ENCODE results near the gene STXBP5. TPM values are rescaled to one million over a fixed set of nuclear protein-coding genes. Genes with fewer than 3 reads are reported as not detected.

STXBP5 gene
- total RNA-seq, 2 experiments from 2014 or later: 20.2 to 21.5 TPM

GRCh38 chr6:147266821-147267220 is 62.6 kb downstream of the STXBP5 start:
- peaks cover 18% of the 10 kb centered on the region for H3K4me1 Mint-ChIP-seq (ENCODE audit: low read depth)
- intact Hi-C loops (cut with micrococcal nuclease): no loop called here
- H3K4me3 Mint-ChIP-seq: no peak overlapping the region
- no peak overlapping the region for H3K27ac Mint-ChIP-seq
- CTCF ChIA-PET: no interaction called here
- H3K9me3 Mint-ChIP-seq: no peaks in the 10 kb centered on the region
- POLR2A ChIA-PET: interaction anchor here (0.8 kb wide), 1 partner anchor 55 kb away, joined by 3 read pairs; no protein-coding TSS in a partner anchor
- no peak for DNase-seq
- H3K36me3 Mint-ChIP-seq: peaks cover 42% of the 10 kb centered on the region
- H3K27me3 Mint-ChIP-seq: no peaks in the 10 kb centered on the region

- POLR2A ChIA-PET: interaction anchor here (0.8 to 2.1 kb wide), 3 partner anchors 11 to 56 kb away, joined by 3 to 6 read pairs (median 5); no protein-coding TSS in a partner anchor
- intact Hi-C loops (cut with micrococcal nuclease): loop anchor here (1.0 kb wide), 7 partner anchors 12 to 417 kb away; no protein-coding TSS in a partner anchor
- peaks cover 47% of the 10 kb centered on the region for H3K36me3 Mint-ChIP-seq
- no peaks in the 10 kb centered on the region for H3K9me3 Mint-ChIP-seq
- no peak for DNase-seq
- CTCF ChIA-PET: interaction anchor here (1.1 kb wide), 1 partner anchor 64 kb away, joined by 5 read pairs; the partner anchor contains the start of gene STXBP5
- peak overlapping the region; percentile 70 for H3K27ac Mint-ChIP-seq
- no peak overlapping the region for H3K4me3 Mint-ChIP-seq
- H3K27me3 Mint-ChIP-seq: no peaks in the 10 kb centered on the region
- peaks cover 18% of the 10 kb centered on the region for H3K4me1 Mint-ChIP-seq (ENCODE audit: low read depth)
Measured at GRCh38 chr6:147267658-147268057, 63.4 kb downstream of the STXBP5 start.

GRCh38 chr6:147268254-147268653 is 64.0 kb downstream of the STXBP5 start:
- H3K27me3 Mint-ChIP-seq: no peaks in the 10 kb centered on the region
- H3K27ac Mint-ChIP-seq: peak overlapping the region; percentile 70
- no peak overlapping the region for H3K4me3 Mint-ChIP-seq
- CTCF ChIA-PET: interaction anchor here (0.8 to 1.1 kb wide), 2 partner anchors 64 to 68 kb away, joined by 3 to 5 read pairs; partner anchors contain the start of gene STXBP5
- no peak for DNase-seq
- peaks cover 50% of the 10 kb centered on the region for H3K36me3 Mint-ChIP-seq
- intact Hi-C loops (cut with micrococcal nuclease): loop anchor here (1.0 kb wide), 7 partner anchors 11 to 418 kb away; no protein-coding TSS in a partner anchor
- POLR2A ChIA-PET: interaction anchor here (0.9 to 2.1 kb wide), 3 partner anchors 11 to 65 kb away, joined by 3 to 6 read pairs (median 5); no protein-coding TSS in a partner anchor
- peaks cover 18% of the 10 kb centered on the region for H3K4me1 Mint-ChIP-seq (ENCODE audit: low read depth)
- H3K9me3 Mint-ChIP-seq: no peaks in the 10 kb centered on the region

- CTCF ChIA-PET: no interaction called here
- H3K27ac Mint-ChIP-seq: no peak overlapping the region
- H3K9me3 Mint-ChIP-seq: peaks cover 4% of the 10 kb centered on the region
- peaks cover 47% of the 10 kb centered on the region for H3K36me3 Mint-ChIP-seq
- H3K4me1 Mint-ChIP-seq (ENCODE audit: low read depth): peaks cover 6% of the 10 kb centered on the region
- intact Hi-C loops (cut with micrococcal nuclease): no loop called here
- H3K4me3 Mint-ChIP-seq: no peak overlapping the region
- no peaks in the 10 kb centered on the region for H3K27me3 Mint-ChIP-seq
- no peak for DNase-seq
- POLR2A ChIA-PET: no interaction called here
Measured at GRCh38 chr6:147274012-147274411, 69.8 kb downstream of the STXBP5 start.

GRCh38 chr6:147274776-147275175 is 70.6 kb downstream of the STXBP5 start:
- intact Hi-C loops (cut with micrococcal nuclease): no loop called here
- Mint-ChIP-seq H3K4me3 (no peak overlapping the region), H3K27ac (no peak overlapping the region), H3K4me1 (ENCODE audit: low read depth) (peaks cover 14% of the 10 kb centered on the region), H3K27me3 (no peaks in the 10 kb centered on the region), H3K36me3 (peaks cover 43% of the 10 kb centered on the region), H3K9me3 (peaks cover 4% of the 10 kb centered on the region)
- POLR2A ChIA-PET: no interaction called here
- DNase-seq: no peak
- CTCF ChIA-PET: no interaction called here

- DNase-seq: no peak
- CTCF ChIA-PET: interaction anchor here (1.5 kb wide), 1 partner anchor 10 kb away, joined by 3 read pairs; no protein-coding TSS in a partner anchor
- Mint-ChIP-seq H3K4me1 (ENCODE audit: low read depth) (peaks cover 39% of the 10 kb centered on the region), H3K27me3 (no peaks in the 10 kb centered on the region), H3K4me3 (no peak overlapping the region), H3K27ac (peak overlapping the region; percentile 21), H3K9me3 (peaks cover 4% of the 10 kb centered on the region), H3K36me3 (peaks cover 28% of the 10 kb centered on the region)
- intact Hi-C loops (cut with micrococcal nuclease): loop anchor here (1.0 kb wide), 2 partner anchors 11 to 112 kb away; no protein-coding TSS in a partner anchor
- POLR2A ChIA-PET: interaction anchor here (1.7 kb wide), 1 partner anchor 11 kb away, joined by 6 read pairs; no protein-coding TSS in a partner anchor
Measured at GRCh38 chr6:147278891-147279290, 74.7 kb downstream of the STXBP5 start.

- Mint-ChIP-seq H3K27ac (peak overlapping the region; percentile 83), H3K9me3 (peaks cover 4% of the 10 kb centered on the region), H3K4me3 (no peak overlapping the region), H3K27me3 (no peaks in the 10 kb centered on the region), H3K36me3 (peaks cover 25% of the 10 kb centered on the region), H3K4me1 (ENCODE audit: low read depth) (peaks cover 41% of the 10 kb centered on the region)
- CTCF ChIA-PET: interaction anchor here (1.5 kb wide), 1 partner anchor 10 kb away, joined by 3 read pairs; no protein-coding TSS in a partner anchor
- POLR2A ChIA-PET: interaction anchor here (1.7 kb wide), 1 partner anchor 11 kb away, joined by 6 read pairs; no protein-coding TSS in a partner anchor
- intact Hi-C loops (cut with micrococcal nuclease): loop anchor here (1.0 kb wide), 2 partner anchors 11 to 112 kb away; no protein-coding TSS in a partner anchor
- no peak for DNase-seq
Measured at GRCh38 chr6:147279427-147279826, 75.2 kb downstream of the STXBP5 start.

- peaks cover 22% of the 10 kb centered on the region for H3K36me3 Mint-ChIP-seq
- CTCF ChIA-PET: interaction anchor here (1.4 kb wide), 1 partner anchor 431 kb away, joined by 3 read pairs; no protein-coding TSS in a partner anchor
- H3K9me3 Mint-ChIP-seq: peaks cover 4% of the 10 kb centered on the region
- H3K27ac Mint-ChIP-seq: peak overlapping the region; percentile 91
- no peak for DNase-seq
- no peak overlapping the region for H3K4me3 Mint-ChIP-seq
- no peaks in the 10 kb centered on the region for H3K27me3 Mint-ChIP-seq
- POLR2A ChIA-PET: interaction anchor here (0.7 to 2.0 kb wide), 3 partner anchors 14 to 432 kb away, joined by 4 to 6 read pairs (median 5); no protein-coding TSS in a partner anchor
- peaks cover 50% of the 10 kb centered on the region for H3K4me1 Mint-ChIP-seq (ENCODE audit: low read depth)
- intact Hi-C loops (cut with micrococcal nuclease): loop anchor here (1.0 to 2.0 kb wide), 6 partner anchors 17 to 430 kb away; no protein-coding TSS in a partner anchor
Measured at GRCh38 chr6:147281895-147282565, 77.8 kb downstream of the STXBP5 start.

GRCh38 chr6:147282566-147282959 is 78.3 kb downstream of the STXBP5 start:
- Mint-ChIP-seq H3K36me3 (peaks cover 20% of the 10 kb centered on the region), H3K4me3 (no peak overlapping the region), H3K27me3 (no peaks in the 10 kb centered on the region), H3K9me3 (peaks cover 4% of the 10 kb centered on the region), H3K27ac (peak overlapping the region; percentile 91), H3K4me1 (ENCODE audit: low read depth) (peaks cover 50% of the 10 kb centered on the region)
- DNase-seq: peak; percentile 24
- intact Hi-C loops (cut with micrococcal nuclease): loop anchor here (1.0 to 2.0 kb wide), 6 partner anchors 16 to 430 kb away; no protein-coding TSS in a partner anchor
- ChIA-PET CTCF (interaction anchor here (1.1 to 1.4 kb wide), 2 partner anchors 13 to 432 kb away, joined by 3 read pairs; no protein-coding TSS in a partner anchor), POLR2A (interaction anchor here (0.7 to 2.0 kb wide), 3 partner anchors 14 to 433 kb away, joined by 4 to 6 read pairs (median 5); no protein-coding TSS in a partner anchor)

GRCh38 chr6:147283460-147283859 is 79.2 kb downstream of the STXBP5 start:
- intact Hi-C loops (cut with micrococcal nuclease): loop anchor here (2.0 kb wide), 1 partner anchor 15 kb away; no protein-coding TSS in a partner anchor
- Mint-ChIP-seq H3K9me3 (peaks cover 4% of the 10 kb centered on the region), H3K36me3 (peaks cover 21% of the 10 kb centered on the region), H3K4me1 (ENCODE audit: low read depth) (peaks cover 53% of the 10 kb centered on the region), H3K27me3 (no peaks in the 10 kb centered on the region), H3K4me3 (no peak overlapping the region), H3K27ac (peak overlapping the region; percentile 61)
- POLR2A ChIA-PET: interaction anchor here (2.0 kb wide), 1 partner anchor 81 kb away, joined by 6 read pairs; no protein-coding TSS in a partner anchor
- CTCF ChIA-PET: interaction anchor here (1.1 to 1.4 kb wide), 2 partner anchors 13 to 433 kb away, joined by 3 read pairs; no protein-coding TSS in a partner anchor
- DNase-seq: peak; percentile 17

- POLR2A ChIA-PET: no interaction called here
- no peak overlapping the region for H3K27ac Mint-ChIP-seq
- no peak overlapping the region for H3K4me3 Mint-ChIP-seq
- no peak for DNase-seq
- no peaks in the 10 kb centered on the region for H3K9me3 Mint-ChIP-seq
- H3K36me3 Mint-ChIP-seq: peaks cover 18% of the 10 kb centered on the region
- intact Hi-C loops (cut with micrococcal nuclease): loop anchor here (1.0 kb wide), 2 partner anchors 383 to 428 kb away; no protein-coding TSS in a partner anchor
- peaks cover 36% of the 10 kb centered on the region for H3K4me1 Mint-ChIP-seq (ENCODE audit: low read depth)
- CTCF ChIA-PET: interaction anchor here (1.5 kb wide), 1 partner anchor 429 kb away, joined by 5 read pairs; no protein-coding TSS in a partner anchor
- H3K27me3 Mint-ChIP-seq: no peaks in the 10 kb centered on the region
Measured at GRCh38 chr6:147285087-147285855, 81.1 kb downstream of the STXBP5 start.

All from activated CD4-positive, alpha-beta memory T cell treated with anti-CD3 and anti-CD28 coated beads for 36 hours (primary cell).